NCI-H526 treated with DMSO at 0.1 percent for 48 hours (cell line): Measurements from ENCODE around the gene GPRIN2.
"Not testable (repeated sequence)": the region's sequence is repeated elsewhere in the genome, so short reads cannot be mapped to it uniquely, and the experiment has no call there.

Experiments used
- DNase-seq: peaks from one replicate; lab custom pipeline; 2025; lab: John Stamatoyannopoulos, UW

Gene GPRIN2

DNA sequence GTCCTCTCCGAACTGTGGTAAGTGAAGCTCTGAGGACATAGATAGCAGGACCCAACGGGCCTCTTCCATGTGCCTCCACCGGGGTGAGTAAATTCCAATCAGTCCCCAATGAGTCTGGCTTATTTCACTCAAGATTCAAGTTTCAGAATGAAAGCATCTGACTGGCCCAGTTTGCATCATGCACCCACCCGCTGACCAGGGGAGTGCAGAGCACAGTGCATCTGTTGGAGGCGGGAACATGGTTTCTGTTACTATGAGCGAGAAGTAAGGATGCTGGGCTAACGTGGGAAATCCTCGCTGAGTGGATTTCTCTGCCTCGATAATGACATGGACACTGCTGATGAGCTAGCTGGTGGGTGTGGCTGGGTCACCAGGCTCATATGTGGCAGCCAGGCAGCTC lies 10.7 kb upstream of the GPRIN2 start:
- not testable (repeated sequence) for DNase-seq

DNA sequence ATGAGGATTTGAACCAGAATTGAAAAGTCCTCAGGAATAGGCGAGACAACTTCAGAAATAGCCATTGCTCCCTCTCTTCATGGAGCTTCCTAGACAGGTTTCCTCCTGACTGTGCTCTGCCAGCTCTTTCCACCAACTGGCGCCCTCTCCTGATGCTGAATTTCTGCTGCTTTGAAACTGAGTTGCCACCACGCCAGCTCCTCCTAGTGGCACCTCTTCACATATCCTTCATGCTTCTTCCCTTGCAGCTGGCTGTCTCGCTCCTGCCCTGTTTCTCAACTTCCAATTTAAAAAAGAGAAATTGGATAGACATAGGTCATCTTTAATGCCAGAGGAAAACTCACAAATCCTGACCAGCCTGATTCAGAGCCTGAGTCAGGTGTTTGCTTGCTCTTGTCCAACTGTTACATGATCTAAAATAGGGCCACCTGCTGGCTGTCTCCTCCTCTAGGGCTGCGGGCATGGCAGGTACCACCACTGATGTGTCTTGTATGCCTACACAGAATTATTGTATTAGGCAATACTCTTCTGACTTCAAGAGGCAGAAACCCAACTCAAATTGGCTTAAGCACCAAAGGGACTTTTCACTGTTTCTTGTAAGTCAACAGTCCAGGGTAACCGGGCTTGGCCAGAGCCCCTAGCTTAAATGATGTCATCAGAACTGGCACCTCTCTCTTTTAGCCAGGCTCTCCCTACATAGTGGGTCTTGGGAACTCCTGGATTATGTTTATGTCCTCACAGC lies 9.3 kb upstream of the GPRIN2 start:
- peak; percentile 20 for DNase-seq

DNA sequence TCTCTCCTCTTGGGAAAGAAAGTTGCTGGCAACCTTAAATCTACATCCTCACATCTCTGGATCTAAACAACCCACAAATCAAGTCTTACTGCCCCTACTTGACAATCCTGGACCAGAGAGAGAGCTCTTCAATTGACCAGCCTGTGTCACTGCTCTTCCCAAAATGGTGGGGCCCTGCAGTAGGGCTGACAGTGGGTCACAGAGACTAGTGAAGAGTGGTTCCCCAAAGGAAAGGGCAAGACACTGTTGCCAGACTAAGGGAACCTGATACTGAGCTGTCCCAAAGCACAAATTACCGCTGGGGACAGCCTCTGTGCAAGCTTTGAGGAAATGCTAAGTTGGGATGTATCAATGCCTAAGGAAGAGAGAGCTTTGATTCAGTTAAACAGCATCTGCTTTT lies 4.5 kb upstream of the GPRIN2 start:
- no peak for DNase-seq

DNA sequence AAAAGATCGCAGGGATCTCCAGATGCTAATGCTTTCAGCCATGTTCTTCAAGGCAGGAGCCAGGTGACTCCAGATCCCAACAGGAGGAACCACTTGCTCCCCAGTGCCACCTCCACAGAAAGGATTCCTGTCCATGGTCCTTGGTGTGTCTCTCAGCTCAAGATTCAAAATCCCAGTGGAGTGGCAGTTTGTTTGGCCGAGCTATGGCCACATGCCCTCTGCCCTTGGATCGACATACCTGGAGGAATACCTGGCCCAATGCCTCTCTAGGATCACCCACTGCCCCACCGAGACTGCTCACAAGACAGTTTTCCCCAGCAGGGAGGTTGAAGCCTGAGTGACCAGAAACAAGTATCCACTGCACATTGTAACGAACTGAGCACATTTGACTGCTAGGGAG lies 3.9 kb upstream of the GPRIN2 start:
- DNase-seq, result no peak

DNA sequence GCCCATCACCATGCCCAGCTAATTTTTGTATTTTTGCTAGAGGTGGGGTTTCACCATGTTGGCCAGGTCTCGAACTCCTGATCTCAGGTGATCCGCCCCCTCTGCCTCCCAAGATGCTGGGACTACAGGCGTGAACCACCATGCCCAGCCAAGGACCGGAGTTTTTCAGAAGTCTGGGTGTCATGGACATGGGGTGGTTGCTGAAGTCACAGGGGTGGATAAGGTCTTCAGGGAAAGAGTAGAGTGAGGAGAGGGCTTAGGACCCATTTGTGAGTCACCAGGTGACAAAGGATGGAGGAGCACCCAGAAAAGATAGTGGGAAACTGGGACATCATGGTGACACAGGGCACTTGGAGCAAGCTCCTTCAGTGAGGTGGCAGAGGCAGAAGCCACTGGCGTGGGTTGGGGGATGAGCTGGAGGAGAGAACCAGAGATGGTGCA lies 2.8 kb upstream of the GPRIN2 start:
- no peak for DNase-seq

DNA sequence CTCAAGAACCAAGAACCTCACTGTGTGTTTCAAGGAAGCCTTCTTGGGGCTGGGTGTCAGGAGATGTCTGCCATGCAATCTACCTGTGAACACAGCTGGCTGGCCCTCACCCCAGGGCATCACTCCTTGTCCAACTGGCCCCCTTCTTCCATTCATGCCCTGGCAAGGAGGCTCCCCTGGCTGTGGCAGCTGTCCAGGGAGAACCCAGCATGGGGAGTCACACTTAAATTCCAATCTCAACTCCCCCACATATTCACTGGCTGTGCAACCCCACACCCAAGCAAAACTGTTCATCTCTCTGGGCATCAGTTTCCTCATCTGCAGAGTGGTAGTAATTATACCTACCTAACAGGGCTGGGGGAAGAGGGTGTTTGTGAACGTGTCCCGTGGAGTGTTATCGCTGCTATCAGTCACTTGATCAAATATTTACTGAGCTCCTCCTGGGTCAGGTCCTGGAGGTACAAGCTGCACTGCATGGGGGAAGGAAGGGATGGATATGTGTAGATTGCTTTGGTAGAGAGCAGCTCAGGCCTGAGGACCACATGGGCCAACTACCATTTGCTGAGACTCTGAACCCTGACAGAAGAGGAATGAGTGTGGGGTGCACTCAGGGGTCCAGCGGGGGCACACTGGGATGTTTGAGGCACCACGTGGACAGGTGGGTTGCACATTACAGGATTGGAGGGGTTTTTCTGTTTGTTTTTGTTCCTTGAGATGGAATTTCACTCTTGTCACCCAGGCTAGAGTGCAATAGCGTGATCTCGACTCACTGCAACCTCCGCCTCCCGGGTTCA lies 2.1 kb upstream of the GPRIN2 start:
- DNase-seq, result peak; percentile 7

DNA sequence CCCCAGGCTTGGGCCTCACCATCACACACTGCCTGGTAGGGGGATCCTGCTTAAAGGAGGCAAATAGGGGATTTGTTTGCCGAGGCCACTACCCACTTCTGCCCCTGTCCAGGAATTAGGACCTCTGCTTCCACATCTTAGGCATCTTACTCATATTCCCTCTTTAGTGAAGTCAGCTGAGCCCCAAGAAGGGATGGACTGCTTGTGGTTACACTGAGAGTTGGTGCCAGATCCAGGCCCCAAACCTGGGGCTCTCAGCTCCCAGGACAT lies 1.6 kb upstream of the GPRIN2 start:
- DNase-seq, result no peak

DNA sequence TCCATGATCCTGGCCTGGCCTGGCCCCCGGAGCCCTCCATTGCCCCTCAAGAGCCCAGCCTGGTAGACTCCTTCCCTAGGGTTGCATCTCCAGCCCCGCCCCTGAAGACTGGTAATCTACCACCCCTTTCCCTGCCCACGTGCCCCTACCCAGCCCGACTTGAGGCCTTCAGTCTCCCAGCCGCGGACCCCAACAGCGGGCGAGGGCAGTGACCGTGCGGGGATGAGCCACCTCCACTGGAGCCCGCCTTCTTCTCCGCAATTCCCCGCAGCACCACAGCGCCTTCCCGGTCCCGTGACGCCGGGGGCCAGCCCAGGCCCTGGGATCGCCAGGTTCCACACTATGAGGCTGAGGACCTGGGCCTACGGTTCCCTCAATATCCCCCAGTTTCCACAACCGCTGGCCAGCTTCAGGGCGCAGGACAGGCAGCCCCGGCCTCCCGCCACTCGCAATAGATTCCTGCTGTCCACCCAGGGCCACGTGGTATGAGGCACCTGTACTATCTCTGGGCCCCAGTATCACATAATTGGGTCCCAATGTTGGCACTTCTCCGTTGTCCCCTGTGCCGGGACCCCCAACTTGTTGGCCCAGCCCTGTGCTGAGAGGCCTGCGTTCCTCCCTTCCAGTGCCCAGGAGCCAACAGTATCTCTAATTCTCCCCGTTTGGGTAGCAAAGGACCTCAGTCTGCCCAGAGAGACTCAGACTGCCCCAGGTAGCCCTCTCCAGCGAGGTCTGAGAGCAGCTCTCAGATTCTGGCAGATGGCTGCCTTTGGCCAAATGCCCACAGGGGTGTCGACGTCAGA lies 1.1 kb upstream of the GPRIN2 start:
- no peak for DNase-seq

DNA sequence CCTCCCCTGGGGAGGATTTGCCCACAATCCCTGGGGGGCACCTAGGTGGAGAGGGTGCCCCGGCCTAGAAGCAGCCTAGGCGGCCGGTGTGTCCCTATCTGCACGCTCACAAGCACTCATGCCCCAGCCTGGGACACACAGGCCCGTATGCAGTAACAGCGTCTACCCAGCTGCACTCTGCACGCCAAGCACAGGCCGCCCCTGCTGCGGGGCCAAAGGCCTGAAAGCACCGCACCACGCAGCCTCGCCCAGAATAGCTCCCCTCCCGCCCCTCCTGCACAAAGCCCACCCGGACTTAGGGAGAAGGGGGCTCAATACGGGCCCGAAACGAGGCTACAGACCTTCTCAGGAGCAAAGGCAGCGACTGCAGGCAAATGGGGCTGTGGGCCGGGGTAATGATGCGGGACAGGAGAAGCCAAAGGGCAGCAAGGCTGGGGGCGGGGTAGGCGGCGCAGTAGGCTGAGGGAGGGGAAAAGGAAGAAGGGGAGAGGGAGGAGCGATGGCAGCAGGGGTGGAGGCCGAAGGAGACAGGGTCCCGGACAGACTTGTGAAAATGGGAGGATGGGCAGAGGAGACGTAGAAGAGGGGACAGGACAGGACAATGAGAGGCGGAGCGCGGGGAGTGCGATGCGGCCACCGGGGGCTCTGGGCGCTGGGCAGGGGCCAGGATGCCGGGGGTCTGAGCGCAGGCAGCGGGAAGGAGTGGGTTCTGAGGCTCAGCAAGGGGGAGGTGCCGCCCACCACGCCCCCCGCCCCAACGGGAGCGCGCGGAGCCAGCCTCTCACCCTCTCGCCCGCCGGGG lies 544 bp downstream of the GPRIN2 start:
- DNase-seq, result peak; percentile 13

DNA sequence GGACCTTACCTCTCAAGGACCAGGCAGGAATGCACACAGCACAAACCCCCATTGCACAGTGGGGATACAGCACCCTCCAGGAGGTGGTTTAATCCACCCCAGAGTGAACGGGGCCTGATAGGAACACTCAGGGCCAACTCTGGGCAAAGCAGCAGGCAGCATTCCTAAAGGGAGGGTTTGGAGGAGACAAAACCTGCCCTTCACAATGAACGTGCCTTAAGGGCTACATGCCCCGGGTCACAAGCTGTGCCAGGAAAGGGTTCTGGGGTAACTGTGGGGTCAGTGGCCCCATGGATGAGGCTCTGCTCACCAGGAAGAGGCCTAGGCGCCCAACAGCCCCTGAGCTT lies 1.1 kb downstream of the GPRIN2 start:
- no peak for DNase-seq

DNA sequence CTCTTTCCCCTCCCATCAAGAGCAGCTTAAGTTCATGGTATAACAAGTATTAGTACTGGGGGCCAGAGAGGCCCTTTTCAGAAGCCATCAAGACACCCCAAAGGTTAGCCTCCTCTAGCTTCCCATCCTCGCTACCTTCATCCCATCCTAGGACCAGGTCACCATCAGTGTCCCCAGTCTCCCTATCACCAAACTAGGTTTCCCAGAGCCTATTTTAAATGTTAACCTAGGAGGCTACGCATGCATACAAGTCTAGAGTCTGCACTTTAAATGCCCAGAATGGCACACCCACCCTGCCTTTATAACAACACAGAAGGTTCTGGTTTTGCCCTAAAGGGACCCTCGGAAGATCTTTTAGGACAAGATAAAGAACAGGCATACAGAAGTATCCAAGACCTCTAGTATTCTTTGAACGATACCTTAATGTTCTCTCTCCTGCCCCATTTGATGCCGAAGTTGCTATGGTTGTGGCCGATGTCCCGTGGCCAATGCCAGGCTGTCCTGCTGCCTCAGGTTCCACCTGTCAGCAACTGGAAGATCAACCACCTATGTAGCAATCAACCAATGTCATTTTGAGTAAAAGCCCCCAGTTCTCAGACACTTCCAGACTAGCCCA lies 2.2 kb downstream of the GPRIN2 start:
- DNase-seq, result no peak

DNA sequence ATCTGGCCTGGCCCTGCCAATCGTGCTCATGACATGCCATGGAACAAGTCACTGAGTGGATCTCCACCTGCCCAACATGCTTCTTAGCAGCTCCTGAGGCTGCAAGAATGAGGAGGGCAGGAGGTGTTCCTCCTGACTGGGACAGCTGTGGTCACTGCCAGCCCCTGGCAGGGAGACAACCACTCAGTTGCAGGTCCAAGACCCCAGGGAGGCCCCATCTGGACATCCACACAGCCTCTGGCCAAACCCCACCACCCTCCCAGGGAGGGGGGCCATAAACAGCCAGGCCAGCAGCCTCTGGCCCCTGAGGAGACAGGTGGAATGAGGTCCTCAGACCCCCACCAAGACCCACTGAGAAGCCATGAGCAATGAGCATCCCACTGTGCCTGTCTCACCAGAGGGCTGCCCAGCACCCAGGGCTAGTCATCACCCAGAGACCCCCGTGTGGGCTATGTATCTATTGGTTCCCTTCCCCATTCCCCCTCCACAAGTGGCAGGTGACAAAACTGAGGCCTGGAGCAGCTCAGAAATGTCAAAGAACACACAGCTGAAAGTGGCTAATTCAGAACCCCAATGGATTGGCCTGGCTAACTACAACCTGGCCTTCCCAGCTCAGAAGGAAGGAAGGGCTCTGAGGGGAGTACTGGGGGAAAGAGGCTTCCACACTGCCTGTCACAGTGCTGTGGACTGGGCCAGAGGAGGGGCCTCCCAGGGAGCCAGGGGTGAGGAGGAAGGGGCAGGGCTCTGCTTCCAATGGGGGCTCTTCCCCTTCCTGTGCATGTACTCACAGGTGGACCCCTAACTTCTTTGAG lies 3.0 kb downstream of the GPRIN2 start:
- DNase-seq, result no peak

DNA sequence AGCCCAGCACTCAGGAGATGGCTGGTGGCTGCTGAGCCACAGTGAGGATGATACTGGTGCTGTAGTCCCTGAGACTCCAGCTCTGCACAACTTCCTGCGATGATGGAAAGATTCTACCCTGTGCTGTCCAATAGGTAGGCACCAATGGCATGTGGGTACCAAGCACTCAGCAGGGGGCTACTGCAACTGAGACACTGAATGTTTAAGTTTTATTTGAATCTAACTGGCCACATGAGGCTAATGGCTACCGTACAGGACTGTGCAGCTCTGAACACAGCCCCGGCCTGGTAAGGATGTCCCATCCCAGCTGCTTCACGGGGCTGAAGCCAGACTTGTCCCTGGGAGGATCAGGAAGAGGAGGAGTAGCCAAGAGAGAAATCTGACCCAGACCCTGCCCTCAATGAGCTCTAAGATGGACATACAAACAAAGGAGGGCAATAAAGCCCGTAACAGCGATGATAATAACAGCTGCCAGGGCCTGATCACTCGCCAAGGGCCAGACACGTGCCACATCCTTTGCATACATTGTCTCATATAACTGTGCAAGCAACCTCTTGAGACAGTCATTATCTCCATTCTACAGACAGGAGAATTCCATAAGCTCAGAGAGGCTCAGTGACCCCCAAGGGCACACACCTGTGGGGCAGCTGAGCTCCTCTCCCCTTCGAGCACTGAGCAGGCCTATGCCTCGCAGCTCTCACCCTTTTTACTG lies 3.8 kb downstream of the GPRIN2 start:
- peak; percentile 21 for DNase-seq

DNA sequence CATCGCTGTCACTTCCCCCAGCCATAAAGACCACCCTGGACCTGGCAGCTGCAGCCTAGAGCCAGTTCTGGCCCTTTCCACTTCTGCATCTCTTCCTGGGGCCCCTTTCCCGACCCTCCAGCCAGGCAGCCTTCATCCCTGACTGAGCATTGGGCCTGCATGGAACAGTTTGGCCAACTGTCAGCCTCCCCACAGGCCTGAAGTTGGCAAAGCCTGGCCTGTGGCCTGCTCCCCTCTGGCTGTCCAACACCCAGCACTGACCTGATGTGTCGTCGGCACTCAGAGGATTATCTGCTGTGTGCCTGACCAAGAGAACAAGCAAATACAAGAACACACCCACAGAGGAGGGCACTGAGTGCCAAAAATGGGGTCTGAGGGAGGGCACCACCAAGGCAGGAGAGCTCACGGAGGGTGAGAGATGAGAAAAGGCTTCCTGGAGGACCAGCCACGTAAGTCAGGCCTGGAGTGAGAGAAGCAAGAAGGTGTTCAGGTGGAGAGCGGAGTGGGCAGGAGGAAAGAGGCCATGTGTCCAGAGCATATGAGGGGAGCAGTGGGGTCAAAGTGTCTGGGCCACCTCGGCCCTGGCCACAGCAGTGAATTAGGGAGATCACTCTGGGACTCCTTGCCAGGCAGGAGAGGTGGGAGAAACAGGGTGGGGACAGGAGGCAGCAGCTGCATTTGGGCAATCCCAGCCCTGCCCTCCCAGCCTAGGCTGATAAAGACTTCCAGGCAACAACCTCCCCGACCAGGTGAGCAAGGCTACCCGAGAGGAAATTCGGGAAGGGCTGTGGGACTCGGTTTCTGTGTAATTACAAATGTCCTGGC lies 4.5 kb downstream of the GPRIN2 start:
- no peak for DNase-seq

DNA sequence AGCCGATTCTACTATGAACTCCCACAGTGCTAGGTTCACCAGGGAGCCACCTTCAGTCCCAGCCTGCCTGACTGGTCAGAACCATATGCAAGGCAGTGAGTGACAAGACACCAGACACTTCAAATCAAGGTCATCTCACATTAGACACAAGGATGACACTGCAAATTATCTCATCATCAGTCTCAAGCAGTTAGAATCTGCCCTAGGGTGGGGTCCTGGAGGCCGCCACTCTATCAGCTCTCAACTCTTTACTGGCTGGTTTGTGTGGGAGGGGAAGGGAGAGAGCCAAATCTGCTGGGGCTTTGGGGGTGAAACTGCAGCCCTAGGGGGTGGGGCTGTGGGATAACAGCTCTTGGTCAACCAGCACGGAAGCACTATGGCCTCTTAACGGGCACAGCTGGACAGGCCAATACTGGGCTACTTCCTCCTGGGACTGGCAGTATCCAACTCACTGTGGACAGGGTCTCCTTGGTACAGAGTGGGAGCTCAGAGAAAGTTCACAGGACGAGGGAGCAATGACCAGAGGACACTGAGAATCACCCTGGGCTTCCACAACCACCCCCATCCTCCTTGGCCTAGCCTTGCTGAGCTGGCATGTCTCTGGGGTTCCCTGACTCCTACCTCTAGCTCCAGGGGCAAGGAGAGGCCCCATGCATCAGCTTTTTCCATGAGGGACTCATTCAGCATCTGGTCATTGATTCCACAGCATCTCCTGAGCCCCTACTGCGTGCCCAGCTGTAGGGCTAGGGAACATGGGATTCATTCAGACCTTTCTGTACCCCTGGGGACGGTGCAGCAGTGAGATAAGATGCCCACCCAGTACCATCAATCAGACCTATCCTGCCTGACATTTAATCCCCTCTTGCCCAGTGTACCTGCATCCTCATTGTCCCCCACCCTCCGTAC lies 5.4 kb downstream of the GPRIN2 start:
- no peak for DNase-seq

DNA sequence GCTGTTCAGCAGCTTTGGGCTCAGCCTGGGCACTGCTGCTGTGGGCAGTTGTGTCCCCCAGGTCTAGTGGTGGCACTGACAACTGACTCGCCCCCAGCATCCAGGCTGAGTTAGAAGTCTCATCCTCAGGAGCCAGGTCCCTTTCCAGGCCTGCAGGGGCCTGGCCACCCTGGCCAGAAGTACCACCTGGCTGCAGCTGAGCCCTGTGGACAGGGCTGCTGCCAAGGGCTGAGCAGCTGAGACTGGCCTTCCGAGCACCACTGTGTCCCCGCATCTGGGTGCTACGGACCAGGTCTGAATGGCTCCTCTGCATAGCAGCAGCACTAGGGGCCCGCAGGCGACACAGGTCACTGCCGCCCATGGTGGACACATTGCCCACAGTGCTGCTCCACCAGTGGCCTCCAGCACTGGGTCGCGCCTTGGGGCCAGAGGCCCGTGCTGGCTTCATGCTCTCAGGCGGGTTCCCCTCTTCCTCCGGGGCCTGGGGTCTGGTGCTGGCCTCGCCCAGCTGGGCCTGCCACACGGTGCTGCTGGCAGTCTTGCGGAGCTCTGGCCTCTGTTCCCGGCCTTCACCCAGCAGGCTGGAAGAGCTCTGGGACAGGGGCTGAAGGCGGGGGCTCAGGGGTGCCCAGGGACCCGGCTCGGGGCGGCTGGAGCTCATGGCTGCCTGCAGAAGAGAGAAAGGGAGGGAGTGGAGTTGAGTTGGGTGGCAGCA lies 6.2 kb downstream of the GPRIN2 start:
- DNase-seq, result no peak
